Heart left ventricle (tissue), 16 donors: ENCODE measurements around the gene FGF19. TPM values are rescaled to one million over a fixed set of nuclear protein-coding genes. Genes with fewer than 3 reads are reported as not detected.

Experiments
- ATAC-seq, 4 donors: fragments of 200-7000 bp; cut with Tn5 transposase; one replicate each; pipeline ENCODE4 v1.9.1; 2020 to 2022; ENCODE audit warnings: moderate library complexity in 4 of 4, mild to moderate bottlenecking in 3 of 4, moderate number of reproducible peaks in 1 of 4
- DNase-seq, 5 donors: peaks; one replicate each; pipeline ENCODE4 v3.0.0-alpha.2; 2020
- H3K27ac ChIP-seq, 12 donors: fragments of 200-600 bp; sonication (generic) in 4 of 12; one replicate each; pipeline versions ENCODE4 v1.5.0 to v1.8.0; 2016 to 2022; ENCODE audit warnings: mild to moderate bottlenecking in 2 of 12
- H3K27me3 ChIP-seq, 9 donors: fragments of 200-600 bp; sonication (generic) in 2 of 9; one replicate each; pipeline versions ENCODE4 v1.5.1 to v1.8.0; 2016 to 2022; ENCODE audit warnings: mild to moderate bottlenecking in 3 of 9
- H3K36me3 ChIP-seq, 9 donors: fragments of 200-600 bp; sonication (generic) in 2 of 9; one replicate each; pipeline versions ENCODE4 v1.5.0 to v1.8.0; 2018 to 2022; ENCODE audit warnings: mild to moderate bottlenecking in 2 of 9
- H3K4me1 ChIP-seq, 12 donors: fragments of 200-600 bp; sonication (generic) in 4 of 12; one replicate each; pipeline versions ENCODE4 v1.5.0 to v1.8.0; 2016 to 2022; ENCODE audit warnings: mild to moderate bottlenecking in 3 of 12
- H3K4me3 ChIP-seq, 12 donors: fragments of 200-600 bp; sonication (generic) in 4 of 12; one replicate each; pipeline versions ENCODE4 v1.5.0 to v1.8.0; 2017 to 2022; ENCODE audit warnings: mild to moderate bottlenecking in 9 of 12, moderate library complexity in 4 of 12
- H3K9me3 ChIP-seq, 12 donors: fragments of 200-600 bp; sonication (generic) in 4 of 12; one replicate each; pipeline versions ENCODE4 v1.5.0 to v1.8.0; 2016 to 2022; ENCODE audit warnings: mild to moderate bottlenecking in 1 of 12
- CTCF ChIP-seq, 12 donors: fragments of 200-600 bp; sonication (generic) in 4 of 12; IDR thresholded peaks; one replicate each; pipeline versions ENCODE4 v1.5.0 to v1.8.0; 2018 to 2022; ENCODE audit warnings: antibody characterized with exemption in 12 of 12, mild to moderate bottlenecking in 5 of 12
- POLR2A ChIP-seq, 2 donors: fragments of 450-650 bp; IDR thresholded peaks; one replicate each; pipeline ENCODE4 v1.6.1; 2017; ENCODE audit warnings: antibody characterized with exemption in 2 of 2, mild to moderate bottlenecking in 2 of 2, moderate library complexity in 2 of 2
- WGBS, 4 donors: extraction: QIAGEN DNeasy Blood & Tissue Kit in 2 of 4; methylation state at CpG; one replicate each; pipeline versions ENCODE4 v1.1.5 to v1.1.7; 2013 to 2018; 5-methylcytosine and 5-hydroxymethylcytosine counted together
- intact Hi-C, 10 donors: fragments of 100-400 bp; cut with DNase I; formaldehyde crosslinking; loops; one replicate each; pipeline versions ENCODE4 v1.11.1 to v1.14.2; 2022
- polyA plus RNA-seq, 2 donors: library from polyadenylated mRNA; stranded (reverse); fragments of 200-250 nt; gene quantifications; one replicate each; pipeline ENCODE4 v1.2.3, GENCODE V29; 2013
- total RNA-seq, 9 donors: library from RNA; depleted of rRNA in 2 of 9; stranded (reverse); fragments of >200 nt in 2 of 9; fragmentation: NEBNext Ultra II Directional in 3 of 9; extraction: Animal tissue kit (Norgen Biotek cat#: 25700) in 3 of 9; gene quantifications; one replicate each; pipeline versions ENCODE4 v1.1.0 to v1.2.4, GENCODE V29; 2016 to 2023
- donor health status: ischemic (EF 13 %, LVEDD 7.1; RV severe dilation, severe dysfunction).
- donor health status: healthy with polysubstance abuse.
- donor health status: DM: no; HTN: yes; CAD: no.
- donor health status: DM: no; HTN: no; CAD: no.
- donor health status: ischemic (EF 25% LVEDD 6.9; RV normal size, moderate dysfunction).
- donor health status: ischemic (EF 25% LVEDD 5.7; RV mildly dilated, moderate dysfunction).
- donor health status: healthy.
- donor health status: DM: yes; HTN: yes; CAD: no.
- donor health status: ischemic (EF 35%, LVEDD 5.7; RV mildly dilated, moderate dysfunction).
- donor health status: nonischemic (EF 11% LVEDD 7.7; RV severe dilation, severe dysfunction).
- donor health status: DM: yes; HTN: yes; CAD: no.
- donor health status: PGD.
- donor health status: ischemic (EF 29% LVEDD 5.4; RV normal size, mild dysfunction).
- donor health status: nonischemic (EF 23%, LVEDD 6.1; RV moderate dilation, normal function).

FGF19 gene
- total and polyA plus RNA-seq, 11 donors = not detected

- intact Hi-C loops = no loop called here
- Histone ChIP-seq H3K27ac (no peak overlapping the region), H3K4me3 (no peak overlapping the region), H3K36me3 (peaks cover 0 to 56% (median 45%) of the 10 kb centered on the region in 9 donors), H3K27me3 (no peaks in the 10 kb centered on the region), H3K4me1 (peaks cover 0 to 22% (median 8%) of the 10 kb centered on the region in 12 donors), H3K9me3 (no peaks in the 10 kb centered on the region)
- WGBS, 4 donors = 71 to 81% (median 80%) methylated on average over 26 to 38 of the region's 38 CpGs
- ATAC-seq (peak in 2 of 4 donors; percentile 6 to 25), DNase-seq (peak in 1 of 5 donors; percentile 23)
- TF ChIP-seq CTCF (IDR thresholded peaks at IDR 0.05) = no peak
- no peak for TF ChIP-seq POLR2A (IDR thresholded peaks at IDR 0.05)
Measured at GRCh38 chr11:69654001-69654659, 49.7 kb downstream of the FGF19 start.

- WGBS, 4 donors = 84 to 89% (median 88%) methylated on average over 23 of the region's 23 CpGs
- H3K9me3 ChIP-seq = no peaks in the 10 kb centered on the region
- H3K36me3 ChIP-seq = peaks cover 0 to 62% (median 51%) of the 10 kb centered on the region in 9 donors
- peaks cover 0 to 27% (median 9%) of the 10 kb centered on the region in 12 donors for H3K4me1 ChIP-seq
- H3K27me3 ChIP-seq = no peaks in the 10 kb centered on the region
- intact Hi-C loops = no loop called here
- H3K27ac ChIP-seq = no peak overlapping the region
- H3K4me3 ChIP-seq = no peak overlapping the region
- ATAC-seq = no peak
- TF ChIP-seq CTCF (IDR thresholded peaks at IDR 0.05) (no peak), POLR2A (IDR thresholded peaks at IDR 0.05) (no peak)
- DNase-seq = peak in 1 of 5 donors; percentile 44
Measured at GRCh38 chr11:69653406-69653960, 50.3 kb downstream of the FGF19 start.

DNA sequence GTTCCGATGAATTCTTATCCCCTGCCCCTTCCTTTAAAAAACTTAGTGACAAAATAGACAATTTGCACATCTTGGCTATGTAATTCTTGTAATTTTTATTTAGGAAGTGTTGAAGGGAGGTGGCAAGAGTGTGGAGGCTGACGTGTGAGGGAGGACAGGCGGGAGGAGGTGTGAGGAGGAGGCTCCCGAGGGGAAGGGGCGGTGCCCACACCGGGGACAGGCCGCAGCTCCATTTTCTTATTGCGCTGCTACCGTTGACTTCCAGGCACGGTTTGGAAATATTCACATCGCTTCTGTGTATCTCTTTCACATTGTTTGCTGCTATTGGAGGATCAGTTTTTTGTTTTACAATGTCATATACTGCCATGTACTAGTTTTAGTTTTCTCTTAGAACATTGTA lies 50.8 kb downstream of the FGF19 start:
- DNase-seq (peak in 1 of 5 donors; percentile 52), ATAC-seq (no peak)
- peaks cover 0 to 32% (median 10%) of the 10 kb centered on the region in 12 donors for H3K4me1 ChIP-seq
- WGBS, 4 donors = 60 to 71% (median 70%) methylated on average over 11 of the region's 11 CpGs
- H3K4me3 ChIP-seq = no peak overlapping the region
- H3K27ac ChIP-seq = no peak overlapping the region
- H3K9me3 ChIP-seq = no peaks in the 10 kb centered on the region
- H3K36me3 ChIP-seq = peaks cover 0 to 67% (median 56%) of the 10 kb centered on the region in 9 donors
- H3K27me3 ChIP-seq = no peaks in the 10 kb centered on the region
- no peak for TF ChIP-seq CTCF (IDR thresholded peaks at IDR 0.05)
- TF ChIP-seq POLR2A (IDR thresholded peaks at IDR 0.05) = no peak
- intact Hi-C loops = no loop called here

- TF ChIP-seq POLR2A (IDR thresholded peaks at IDR 0.05) = no peak
- TF ChIP-seq CTCF (IDR thresholded peaks at IDR 0.05) = no peak
- DNase-seq (peak in 1 of 5 donors; percentile 32), ATAC-seq (no peak)
- Histone ChIP-seq H3K4me1 (peaks cover 0 to 42% (median 16%) of the 10 kb centered on the region in 12 donors), H3K4me3 (no peak overlapping the region), H3K27me3 (no peaks in the 10 kb centered on the region), H3K36me3 (peaks cover 0 to 77% (median 60%) of the 10 kb centered on the region in 9 donors), H3K27ac (no peak overlapping the region), H3K9me3 (no peaks in the 10 kb centered on the region)
- intact Hi-C loops = no loop called here
- whole genome bisulfite sequencing, 4 donors = 62 to 70% (median 67%) methylated on average over 15 of the region's 15 CpGs
Measured at GRCh38 chr11:69651834-69652620, 51.8 kb downstream of the FGF19 start.
